ENCODE data around the gene FXYD1.

Gene FXYD1

DNA sequence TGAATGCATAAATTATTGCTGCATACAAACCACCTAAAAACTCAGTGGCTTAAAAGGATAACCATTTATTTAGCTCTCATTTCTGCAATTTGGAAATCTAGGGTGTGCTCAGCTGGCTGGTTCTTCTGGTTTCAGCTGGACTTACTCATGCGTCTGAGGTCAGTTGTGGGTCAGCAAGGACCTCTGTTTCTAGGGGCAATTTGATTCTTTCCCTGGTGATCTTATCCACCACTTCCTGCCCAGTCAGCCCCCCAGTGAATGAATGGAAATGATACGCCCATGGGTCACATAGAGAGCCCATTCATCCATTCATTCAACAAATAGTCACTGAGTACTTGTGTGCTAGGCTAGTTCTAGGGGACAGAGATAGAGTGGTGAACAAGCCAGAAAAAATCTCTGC lies 25.8 kb downstream of the FXYD1 start:
- no peak for DNase-seq (ENCODE audit: low read depth)
- H3K4me3 ChIP-seq (ENCODE audit: control insufficient read depth, low read depth, low read length): no peak overlapping the region
- TF ChIP-seq, protein P1, sequence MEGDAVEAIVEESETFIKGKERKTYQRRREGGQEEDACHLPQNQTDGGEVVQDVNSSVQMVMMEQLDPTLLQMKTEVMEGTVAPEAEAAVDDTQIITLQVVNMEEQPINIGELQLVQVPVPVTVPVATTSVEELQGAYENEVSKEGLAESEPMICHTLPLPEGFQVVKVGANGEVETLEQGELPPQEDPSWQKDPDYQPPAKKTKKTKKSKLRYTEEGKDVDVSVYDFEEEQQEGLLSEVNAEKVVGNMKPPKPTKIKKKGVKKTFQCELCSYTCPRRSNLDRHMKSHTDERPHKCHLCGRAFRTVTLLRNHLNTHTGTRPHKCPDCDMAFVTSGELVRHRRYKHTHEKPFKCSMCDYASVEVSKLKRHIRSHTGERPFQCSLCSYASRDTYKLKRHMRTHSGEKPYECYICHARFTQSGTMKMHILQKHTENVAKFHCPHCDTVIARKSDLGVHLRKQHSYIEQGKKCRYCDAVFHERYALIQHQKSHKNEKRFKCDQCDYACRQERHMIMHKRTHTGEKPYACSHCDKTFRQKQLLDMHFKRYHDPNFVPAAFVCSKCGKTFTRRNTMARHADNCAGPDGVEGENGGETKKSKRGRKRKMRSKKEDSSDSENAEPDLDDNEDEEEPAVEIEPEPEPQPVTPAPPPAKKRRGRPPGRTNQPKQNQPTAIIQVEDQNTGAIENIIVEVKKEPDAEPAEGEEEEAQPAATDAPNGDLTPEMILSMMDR (IDR thresholded peaks at IDR 0.05; ENCODE audit: control insufficient read depth, insufficient read depth, low read depth, low read length, missing control alignments): no peak

DNA sequence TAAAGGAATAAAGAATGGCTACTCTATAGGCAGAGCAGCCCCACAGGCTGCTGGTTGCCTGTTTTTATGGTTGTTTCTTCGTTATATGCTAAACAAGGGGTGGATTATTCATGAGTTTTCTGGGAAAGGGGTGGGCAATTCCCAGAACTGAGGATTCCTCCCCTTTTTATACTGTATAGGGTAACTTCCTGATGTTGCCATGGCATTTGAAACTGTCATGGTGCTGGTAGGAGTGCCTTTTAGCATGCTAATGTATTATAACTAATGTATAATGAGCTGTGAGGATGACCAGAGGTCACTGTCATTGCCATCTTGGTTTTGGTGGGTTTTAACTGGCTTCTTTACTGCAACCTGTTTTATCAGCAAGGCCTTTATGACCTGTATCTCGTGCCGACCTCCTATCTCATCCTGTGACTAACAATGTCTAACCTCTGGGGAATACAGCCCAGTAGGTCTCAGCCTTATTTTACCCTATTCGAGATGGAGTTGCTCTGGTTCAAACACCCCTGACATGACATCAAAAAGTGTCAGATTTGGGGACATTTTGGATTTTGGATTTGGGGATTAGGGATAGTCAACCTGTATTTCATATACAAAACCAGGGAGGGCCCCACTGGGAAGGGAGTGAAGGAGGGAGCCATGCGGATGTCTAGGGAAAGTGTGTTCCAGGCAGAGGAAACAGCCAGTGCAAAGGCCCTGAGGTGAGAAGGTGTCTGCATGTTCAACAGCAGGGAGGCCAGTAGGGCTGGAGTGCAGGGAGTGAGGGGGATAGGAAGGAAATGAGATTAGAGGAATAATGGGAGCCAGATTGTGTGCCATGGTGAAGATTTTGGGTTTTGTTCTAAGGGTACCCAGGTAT lies 26.8 kb downstream of the FXYD1 start:
- no peak overlapping the region for H3K4me3 ChIP-seq (ENCODE audit: control insufficient read depth, low read depth, low read length)
- no peak for DNase-seq (ENCODE audit: low read depth)
- TF ChIP-seq, protein P1 (IDR thresholded peaks at IDR 0.05; ENCODE audit: control insufficient read depth, insufficient read depth, low read depth, low read length, missing control alignments): no peak

DNA sequence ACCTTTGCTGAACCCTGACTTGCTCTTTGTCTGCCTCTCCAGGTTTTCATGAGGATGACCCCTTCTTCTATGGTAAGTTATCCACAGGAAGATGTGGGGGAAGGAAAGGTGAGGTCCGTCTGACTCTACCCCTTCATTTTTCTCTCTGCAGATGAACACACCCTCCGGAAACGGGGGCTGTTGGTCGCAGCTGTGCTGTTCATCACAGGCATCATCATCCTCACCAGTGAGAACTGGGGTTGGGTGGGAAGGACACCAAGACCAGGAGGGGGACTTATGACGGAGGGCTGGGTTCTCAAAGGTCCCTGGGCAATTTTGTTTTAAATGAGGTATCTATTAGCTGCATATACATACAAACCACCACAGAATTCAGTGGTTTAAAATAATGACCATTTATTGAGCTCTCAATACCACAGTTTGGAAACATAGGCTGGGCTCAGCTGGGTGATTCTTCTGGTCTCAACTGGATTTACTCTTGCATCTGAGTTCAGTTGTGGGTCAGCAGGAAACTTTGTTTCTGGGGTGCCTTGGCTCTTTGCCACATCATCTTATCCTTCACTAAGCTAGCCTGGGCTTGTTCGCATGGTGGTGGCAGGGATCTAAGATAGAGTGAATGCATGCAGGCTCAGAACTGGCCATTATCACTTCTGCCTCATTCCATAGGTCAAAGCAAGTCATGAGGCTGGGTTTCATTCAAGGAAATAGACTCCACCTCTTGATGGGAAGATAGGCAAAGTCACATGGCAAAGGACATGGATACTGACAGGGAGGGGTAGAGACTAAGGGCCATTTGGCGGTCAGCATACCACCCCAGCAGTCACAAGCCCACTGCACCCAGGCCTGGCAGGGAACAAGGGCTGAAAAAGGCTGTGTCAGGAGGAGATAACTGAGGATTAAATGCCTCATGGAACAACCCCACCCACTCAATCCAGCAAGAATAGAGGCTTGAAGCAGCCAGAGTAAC lies 27.8 kb downstream of the FXYD1 start:
- no peak for DNase-seq (ENCODE audit: low read depth)
- TF ChIP-seq, protein P1 (IDR thresholded peaks at IDR 0.05; ENCODE audit: control insufficient read depth, insufficient read depth, low read depth, low read length, missing control alignments): no peak
- H3K4me3 ChIP-seq (ENCODE audit: control insufficient read depth, low read depth, low read length): no peak overlapping the region

DNA sequence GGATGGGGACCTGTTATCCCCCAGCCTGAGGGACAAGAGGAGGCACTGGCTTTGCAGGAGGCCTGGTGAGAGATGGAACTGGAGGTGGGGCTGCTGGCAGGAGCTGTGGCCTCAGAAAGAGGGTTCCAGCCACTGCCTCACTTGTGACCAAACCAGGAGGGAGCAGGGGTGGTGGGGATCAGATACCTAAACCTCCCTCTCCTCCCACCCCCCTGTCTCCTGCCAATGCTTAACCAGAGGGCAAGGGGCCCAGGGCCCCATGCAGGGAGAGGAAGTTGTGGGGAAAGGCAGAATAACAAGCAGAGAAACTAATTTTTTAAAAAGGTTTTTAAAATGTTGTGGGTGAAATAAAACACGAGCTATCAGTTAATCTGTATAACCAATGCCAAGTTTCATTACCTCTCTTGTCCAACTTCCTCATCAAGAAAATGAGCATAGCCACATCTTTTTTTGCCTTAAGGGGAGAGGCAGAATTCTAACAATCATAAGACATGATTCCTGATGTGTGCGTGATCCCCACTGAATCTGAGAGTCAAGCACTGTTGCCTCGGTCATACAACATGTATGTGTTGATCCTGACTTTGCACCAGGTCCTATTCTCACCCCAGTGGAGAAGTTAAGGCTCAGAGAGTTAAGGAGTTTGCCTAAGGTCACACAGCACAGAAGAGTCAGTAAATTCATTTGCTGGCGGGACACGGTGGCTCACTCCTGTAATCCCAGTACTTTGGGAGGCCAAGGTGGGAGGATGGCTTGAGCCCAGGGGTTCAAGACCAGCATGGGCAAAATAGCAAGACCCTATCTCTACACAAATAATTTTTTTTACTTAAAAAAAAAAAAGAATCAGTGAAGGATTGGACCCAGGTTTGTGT lies 28.9 kb downstream of the FXYD1 start:
- TF ChIP-seq, protein P1 (IDR thresholded peaks at IDR 0.05; ENCODE audit: control insufficient read depth, insufficient read depth, low read depth, low read length, missing control alignments): no peak
- no peak overlapping the region for H3K4me3 ChIP-seq (ENCODE audit: control insufficient read depth, low read depth, low read length)
- no peak for DNase-seq (ENCODE audit: low read depth)

DNA sequence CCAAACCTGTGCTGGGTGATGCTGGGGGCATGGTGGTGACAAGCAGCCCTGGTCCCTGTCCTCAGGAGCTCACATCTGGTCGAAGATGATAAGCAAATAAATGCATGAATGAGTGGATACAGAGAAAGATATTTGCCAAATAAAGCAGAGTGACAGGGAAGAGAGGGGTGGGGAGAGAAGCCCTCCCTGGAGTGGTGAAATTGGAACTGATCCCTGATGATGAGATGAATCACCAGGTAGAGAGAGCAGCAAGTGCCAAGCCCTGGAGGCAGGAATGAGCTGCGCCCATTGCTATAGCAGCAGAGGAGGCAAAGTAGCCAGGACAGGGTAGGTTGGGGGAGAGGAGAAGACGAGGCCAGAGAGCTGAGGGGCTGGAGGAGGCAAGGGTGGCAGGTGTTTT lies 29.6 kb downstream of the FXYD1 start:
- no peak overlapping the region for H3K4me3 ChIP-seq (ENCODE audit: control insufficient read depth, low read depth, low read length)
- TF ChIP-seq, protein P1 (IDR thresholded peaks at IDR 0.05; ENCODE audit: control insufficient read depth, insufficient read depth, low read depth, low read length, missing control alignments): peak; percentile 10

More for the DNA sequence above, 29.6 kb downstream of the FXYD1 start:
- no peak for DNase-seq (ENCODE audit: low read depth)

Measured in AG09309 (cell line).